Gastroesophageal sphincter (tissue), 3 donors: ENCODE results near the gene SPATA6.

ENCODE experiments used
- CTCF ChIP-seq, 4 experiments: fragments of 200-600 bp in 2 of 4; fragments of 450-650 bp in 2 of 4; sonication (generic) in 1 of 4; IDR thresholded peaks; one replicate each; pipeline ENCODE4 v1.5.1; 2017 to 2019; ENCODE audit warnings: antibody characterized with exemption in 4 of 4, mild to moderate bottlenecking in 2 of 4, moderate library complexity in 2 of 4
- EP300 ChIP-seq: sonication (generic); formaldehyde crosslinking; IDR thresholded peaks from one replicate; pipeline ENCODE4 v1.6.1; 2017; ENCODE audit warnings: antibody characterized with exemption, mild to moderate bottlenecking
- POLR2A ChIP-seq, 2 donors: fragments of 450-650 bp; IDR thresholded peaks; one replicate each; pipeline ENCODE4 v1.6.1; 2017; ENCODE audit warnings: antibody characterized with exemption in 2 of 2, mild to moderate bottlenecking in 2 of 2, moderate library complexity in 1 of 2
- POLR2AphosphoS5 ChIP-seq: sonication (generic); formaldehyde crosslinking; IDR thresholded peaks from one replicate; pipeline ENCODE4 v1.6.1; 2017; ENCODE audit warnings: antibody characterized with exemption

DNA sequence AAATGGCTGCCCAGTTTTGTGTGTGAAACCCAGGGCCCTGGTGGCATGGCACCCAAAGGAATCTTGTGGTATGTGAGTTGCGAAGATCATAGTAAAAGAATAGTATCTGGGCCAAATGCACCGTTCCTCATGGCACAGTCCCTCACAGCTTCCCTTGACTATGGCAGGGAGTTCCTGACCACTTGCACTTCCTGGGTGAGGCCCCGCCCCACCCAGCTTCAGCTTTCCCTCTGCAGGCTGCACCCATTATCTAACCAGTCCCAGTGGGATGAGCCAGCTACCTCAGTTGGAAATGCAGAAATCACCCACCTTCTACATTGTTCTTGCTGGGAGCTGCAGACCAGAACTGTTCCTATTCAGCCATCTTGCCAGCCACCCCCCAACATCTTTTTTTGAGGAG is 186.5 kb downstream of the SPATA6 start:
- no peak for TF ChIP-seq CTCF (IDR thresholded peaks at IDR 0.05)
- TF ChIP-seq POLR2A (IDR thresholded peaks at IDR 0.05) = no peak
- TF ChIP-seq POLR2AphosphoS5 = no peak
- TF ChIP-seq EP300 = no peak
